ENCODE measurements around the gene RAC3. TPM values are rescaled to one million over a fixed set of nuclear protein-coding genes. Genes with fewer than 3 reads are reported as not detected.

Gene RAC3
- total RNA-seq, 2 experiments from 2014 or later = 3.3 to 5.3 TPM

GRCh38 chr17:82039695-82040299 is 8.3 kb downstream of the RAC3 start:
- Histone ChIP-seq H3K4me3 (ENCODE audit: low read length) (no peak overlapping the region), H3K36me3 (ENCODE audit: insufficient read depth, low read length) (no peaks in the 10 kb centered on the region), H3K9me3 (ENCODE audit: control insufficient read depth in 1 of 2, insufficient read depth in 1 of 2, low read length in 2 of 2) (no peaks in the 10 kb centered on the region), H3K27me3 (ENCODE audit: control insufficient read depth in 1 of 2, insufficient read depth in 2 of 2, low read length in 2 of 2) (no peaks in the 10 kb centered on the region), H3K4me1 (ENCODE audit: insufficient read depth, low read length) (peaks cover 25% of the 10 kb centered on the region), H3K27ac (ENCODE audit: low read depth in 1 of 2, low read length in 2 of 2) (no peak overlapping the region)
- ChIA-PET CTCF (interaction anchor here (1.7 to 2.8 kb wide), 2 partner anchors 9 to 80 kb away, joined by 5 to 10 read pairs; no protein-coding TSS in a partner anchor), POLR2A (no interaction called here)
- peak overlapping the region; percentile 46 for H3K4me3 Mint-ChIP-seq
- no peak for DNase-seq
- H3K36me3 Mint-ChIP-seq (ENCODE audit: low read depth) = peaks cover 16% of the 10 kb centered on the region
- no peaks in the 10 kb centered on the region for H3K27me3 Mint-ChIP-seq
- H3K9me3 Mint-ChIP-seq = no peaks in the 10 kb centered on the region
- H3K4me1 Mint-ChIP-seq (ENCODE audit: low read depth) = peaks cover 18% of the 10 kb centered on the region
- no peak for ATAC-seq (ENCODE audit: poor library complexity)
- H3K27ac Mint-ChIP-seq = no peak overlapping the region
- no peak for TF ChIP-seq CTCF (IDR thresholded peaks at IDR 0.05)
- intact Hi-C loops (cut with DNase I, micrococcal nuclease) = loop anchor here (5.0 to 10.0 kb wide), 6 partner anchors 85 to 515 kb away; partner anchors contain the start of genes HEXD (in 2 of the 2) and OGFOD3 (in 2 of the 2)

GRCh38 chr17:82041144-82041814 is 9.8 kb downstream of the RAC3 start:
- no peak for ATAC-seq (ENCODE audit: poor library complexity)
- intact Hi-C loops (cut with DNase I, micrococcal nuclease) = no loop called here
- ChIA-PET POLR2A (no interaction called here), CTCF (interaction anchor here (1.7 to 2.8 kb wide), 2 partner anchors 11 to 82 kb away, joined by 5 to 10 read pairs; no protein-coding TSS in a partner anchor)
- no peak overlapping the region for H3K4me3 Mint-ChIP-seq
- Histone ChIP-seq H3K4me1 (ENCODE audit: insufficient read depth, low read length) (peaks cover 16% of the 10 kb centered on the region), H3K9me3 (ENCODE audit: control insufficient read depth in 1 of 2, insufficient read depth in 1 of 2, low read length in 2 of 2) (no peaks in the 10 kb centered on the region), H3K4me3 (ENCODE audit: low read length) (no peak overlapping the region), H3K27ac (ENCODE audit: low read depth in 1 of 2, low read length in 2 of 2) (no peak overlapping the region), H3K36me3 (ENCODE audit: insufficient read depth, low read length) (no peaks in the 10 kb centered on the region), H3K27me3 (ENCODE audit: control insufficient read depth in 1 of 2, insufficient read depth in 2 of 2, low read length in 2 of 2) (no peaks in the 10 kb centered on the region)
- TF ChIP-seq CTCF (IDR thresholded peaks at IDR 0.05) = no peak
- peaks cover 9% of the 10 kb centered on the region for H3K4me1 Mint-ChIP-seq (ENCODE audit: low read depth)
- H3K27ac Mint-ChIP-seq = peak overlapping the region; percentile 33
- H3K27me3 Mint-ChIP-seq = no peaks in the 10 kb centered on the region
- DNase-seq = no peak
- H3K9me3 Mint-ChIP-seq = no peaks in the 10 kb centered on the region
- peaks cover 7% of the 10 kb centered on the region for H3K36me3 Mint-ChIP-seq (ENCODE audit: low read depth)

DNA sequence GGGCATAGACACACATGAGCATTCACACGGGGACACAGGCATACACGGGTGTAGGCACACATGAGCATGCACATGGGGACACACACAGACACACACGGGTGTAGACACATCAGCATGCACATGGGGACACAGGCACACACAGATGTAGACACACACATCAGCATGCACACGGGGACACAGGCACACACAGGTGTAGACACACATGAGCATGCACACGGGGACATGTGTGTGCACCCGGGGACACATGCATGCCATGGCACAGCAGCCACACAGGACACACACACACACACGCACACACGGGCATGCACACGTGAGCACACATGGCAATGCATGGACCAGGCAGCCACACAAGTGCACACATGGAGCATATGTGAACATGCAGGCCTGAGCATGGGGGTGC is 11.2 kb downstream of the RAC3 start:
- ChIA-PET CTCF (no interaction called here), POLR2A (no interaction called here)
- Histone ChIP-seq H3K4me3 (ENCODE audit: low read length) (no peak overlapping the region), H3K9me3 (ENCODE audit: control insufficient read depth in 1 of 2, insufficient read depth in 1 of 2, low read length in 2 of 2) (no peaks in the 10 kb centered on the region), H3K4me1 (ENCODE audit: insufficient read depth, low read length) (peaks cover 5% of the 10 kb centered on the region), H3K27me3 (ENCODE audit: control insufficient read depth in 1 of 2, insufficient read depth in 2 of 2, low read length in 2 of 2) (no peaks in the 10 kb centered on the region), H3K27ac (ENCODE audit: low read depth in 1 of 2, low read length in 2 of 2) (no peak overlapping the region), H3K36me3 (ENCODE audit: insufficient read depth, low read length) (peaks cover 5% of the 10 kb centered on the region)
- Mint-ChIP-seq H3K36me3 (ENCODE audit: low read depth) (peaks cover 10% of the 10 kb centered on the region), H3K27me3 (no peaks in the 10 kb centered on the region), H3K27ac (no peak overlapping the region), H3K9me3 (no peaks in the 10 kb centered on the region), H3K4me3 (no peak overlapping the region), H3K4me1 (ENCODE audit: low read depth) (peaks cover 9% of the 10 kb centered on the region)
- no peak for TF ChIP-seq CTCF (IDR thresholded peaks at IDR 0.05)
- DNase-seq (no peak), ATAC-seq (ENCODE audit: poor library complexity) (no peak)
- intact Hi-C loops (cut with DNase I, micrococcal nuclease) = no loop called here

All from CD4-positive, alpha-beta T cell (primary cell).